Gastrocnemius medialis (tissue), 4 donors: Measurements from ENCODE around the gene PEAK3. TPM values are rescaled to one million over a fixed set of nuclear protein-coding genes. Genes with fewer than 3 reads are reported as not detected.

Experiments used
- ATAC-seq, 2 donors: fragments of 150-250 bp; one replicate each; pipeline ENCODE4 v1.9.1; 2016
- DNase-seq, 2 donors: peaks; one replicate each; pipeline ENCODE4 v3.0.0-alpha.2; 2019
- H3K27ac ChIP-seq, 4 donors: fragments of 200-600 bp; sonication (generic); 1 replicate in 1 of 4; 2 replicates in 3 of 4; pipeline ENCODE4 v1.5.1; 2016 to 2018; ENCODE audit warnings: mild to moderate bottlenecking in 2 of 4, moderate library complexity in 1 of 4
- H3K27me3 ChIP-seq, 3 donors: fragments of 200-600 bp; sonication (generic) in 2 of 3; 1 replicate in 1 of 3; 2 replicates in 2 of 3; pipeline versions ENCODE4 v1.5.1 to v1.6.0; 2016 to 2019; ENCODE audit warnings: mild to moderate bottlenecking in 1 of 3, moderate library complexity in 1 of 3
- H3K36me3 ChIP-seq, 2 donors: fragments of 200-600 bp; sonication (generic) in 1 of 2; one replicate each; pipeline ENCODE4 v1.5.1; 2017 to 2018
- H3K4me1 ChIP-seq, 2 donors: fragments of 200-600 bp; sonication (generic) in 1 of 2; one replicate each; pipeline ENCODE4 v1.5.1; 2016 to 2017; ENCODE audit warnings: mild to moderate bottlenecking in 2 of 2
- H3K4me3 ChIP-seq, 4 donors: fragments of 200-600 bp; sonication (generic) in 3 of 4; 1 replicate in 1 of 4; 2 replicates in 3 of 4; pipeline ENCODE4 v1.5.1; 2016 to 2019; ENCODE audit warnings: mild to moderate bottlenecking in 2 of 4
- H3K9me3 ChIP-seq, 3 donors: fragments of 200-600 bp; sonication (generic) in 2 of 3; 1 replicate in 1 of 3; 2 replicates in 2 of 3; pipeline ENCODE4 v1.5.1; 2016 to 2019
- CTCF ChIP-seq, 5 experiments: fragments of 450-650 bp in 3 of 5; fragments of 200-600 bp in 2 of 5; sonication (generic) in 2 of 5; IDR thresholded peaks in 4 of 5; conservative IDR thresholded peaks in 1 of 5; 1 replicate in 4 of 5; 2 replicates in 1 of 5; pipeline ENCODE4 v1.5.1; 2016 to 2019; ENCODE audit warnings: antibody characterized with exemption in 5 of 5, mild to moderate bottlenecking in 3 of 5, moderate library complexity in 3 of 5
- POLR2A ChIP-seq, 2 donors: fragments of 450-650 bp; IDR thresholded peaks; one replicate each; pipeline ENCODE4 v1.6.1; 2017; ENCODE audit warnings: antibody characterized with exemption in 2 of 2, mild to moderate bottlenecking in 2 of 2, moderate library complexity in 2 of 2
- in situ Hi-C, 4 donors: fragments of 200-750 bp; cut with MboI; loops; one replicate each; pipeline versions ENCODE4 v1.15.0 to v1.8.0; 2017; ENCODE audit warnings: low sequenced_read_pairs in 4 of 4
- intact Hi-C: fragments of 100-400 bp; cut with DNase I; formaldehyde crosslinking; loops from one replicate; pipeline ENCODE4 v1.15.1; 2023; ENCODE audit warnings: low total_unique reads
- total RNA-seq, 4 donors: library from RNA; depleted of rRNA; stranded (reverse); fragments of >200 nt; gene quantifications; one replicate each; pipeline versions ENCODE4 v1.1.0 to v1.2.3, GENCODE V29; 2016

The PEAK3 gene
- total RNA-seq, 4 donors from 2014 or later: 0.11 TPM; not detected in 3

GRCh38 chr19:2253106-2254063 is 28.6 kb downstream of the PEAK3 start:
- TF ChIP-seq POLR2A (IDR thresholded peaks at IDR 0.05) (no peak), CTCF (IDR thresholded peaks at IDR 0.05 in 4 of 5, conservative IDR thresholded peaks at IDR 0.05 in 1 of 5) (no peak)
- DNase-seq: no peak
- Histone ChIP-seq H3K27ac (peak overlapping the region; percentile 98 to 100 (median 100)), H3K36me3 (no peaks in the 10 kb centered on the region), H3K4me1 (peaks cover 20 to 52% of the 10 kb centered on the region in 2 donors), H3K4me3 (peak overlapping the region in 3 of 4 donors; percentile 17 to 77 (median 73)), H3K27me3 (no peaks in the 10 kb centered on the region), H3K9me3 (no peaks in the 10 kb centered on the region)
- in situ Hi-C loops: no loop called here
- no peak for ATAC-seq
- intact Hi-C loops: no loop called here

- Histone ChIP-seq H3K36me3 (peaks cover 0 to 5% of the 10 kb centered on the region in 2 donors), H3K4me3 (no peak overlapping the region), H3K27me3 (no peaks in the 10 kb centered on the region), H3K27ac (peak overlapping the region; percentile 0 to 100 (median 98)), H3K9me3 (no peaks in the 10 kb centered on the region), H3K4me1 (peaks cover 20 to 53% of the 10 kb centered on the region in 2 donors)
- intact Hi-C loops: no loop called here
- in situ Hi-C loops: no loop called here
- DNase-seq (no peak), ATAC-seq (no peak)
- TF ChIP-seq POLR2A (IDR thresholded peaks at IDR 0.05) (no peak), CTCF (IDR thresholded peaks at IDR 0.05 in 4 of 5, conservative IDR thresholded peaks at IDR 0.05 in 1 of 5) (no peak)
Measured at GRCh38 chr19:2252797-2253105, 29.2 kb downstream of the PEAK3 start.

- Histone ChIP-seq H3K27me3 (no peaks in the 10 kb centered on the region), H3K27ac (peak overlapping the region; percentile 0 to 100 (median 98)), H3K9me3 (no peaks in the 10 kb centered on the region), H3K4me1 (peaks cover 22 to 58% of the 10 kb centered on the region in 2 donors), H3K4me3 (no peak overlapping the region), H3K36me3 (peaks cover 0 to 10% of the 10 kb centered on the region in 2 donors)
- intact Hi-C loops (no loop called here), in situ Hi-C loops (no loop called here)
- TF ChIP-seq POLR2A (IDR thresholded peaks at IDR 0.05): no peak
- no peak for TF ChIP-seq CTCF (IDR thresholded peaks at IDR 0.05 in 4 of 5, conservative IDR thresholded peaks at IDR 0.05 in 1 of 5)
- ATAC-seq (no peak), DNase-seq (no peak)
Measured at GRCh38 chr19:2252055-2252796, 29.7 kb downstream of the PEAK3 start.

GRCh38 chr19:2251106-2252054 is 30.6 kb downstream of the PEAK3 start:
- in situ Hi-C loops: no loop called here
- no peak overlapping the region for H3K4me3 ChIP-seq
- TF ChIP-seq CTCF (IDR thresholded peaks at IDR 0.05 in 4 of 5, conservative IDR thresholded peaks at IDR 0.05 in 1 of 5) (no peak), POLR2A (IDR thresholded peaks at IDR 0.05) (no peak)
- peaks cover 0 to 18% of the 10 kb centered on the region in 2 donors for H3K36me3 ChIP-seq
- H3K27ac ChIP-seq: peak overlapping the region in 2 of 4 donors; percentile 98 to 99
- no peak for ATAC-seq
- H3K4me1 ChIP-seq: peaks cover 27 to 59% of the 10 kb centered on the region in 2 donors
- no peak for DNase-seq
- intact Hi-C loops: no loop called here
- H3K9me3 ChIP-seq: no peaks in the 10 kb centered on the region
- no peaks in the 10 kb centered on the region for H3K27me3 ChIP-seq
